Breast epithelium (tissue), 3 donors: ENCODE data around the gene TTC28.

Experiments used
- POLR2A ChIP-seq: fragments of 450-650 bp; IDR thresholded peaks from one replicate; pipeline ENCODE4 v1.6.1; 2016; ENCODE audit warnings: antibody characterized with exemption, mild to moderate bottlenecking, moderate library complexity
- POLR2AphosphoS5 ChIP-seq, 3 donors: sonication (generic); formaldehyde crosslinking; IDR thresholded peaks; one replicate each; pipeline ENCODE4 v1.6.1; 2017; ENCODE audit warnings: antibody characterized with exemption in 3 of 3
- TF ChIP-seq, protein P1 (sequence below), 3 donors: fragments of 450-650 bp; IDR thresholded peaks; one replicate each; pipeline ENCODE4 v1.5.1; 2016 to 2017; ENCODE audit warnings: antibody characterized with exemption in 3 of 3, mild to moderate bottlenecking in 3 of 3, moderate library complexity in 3 of 3

DNA sequence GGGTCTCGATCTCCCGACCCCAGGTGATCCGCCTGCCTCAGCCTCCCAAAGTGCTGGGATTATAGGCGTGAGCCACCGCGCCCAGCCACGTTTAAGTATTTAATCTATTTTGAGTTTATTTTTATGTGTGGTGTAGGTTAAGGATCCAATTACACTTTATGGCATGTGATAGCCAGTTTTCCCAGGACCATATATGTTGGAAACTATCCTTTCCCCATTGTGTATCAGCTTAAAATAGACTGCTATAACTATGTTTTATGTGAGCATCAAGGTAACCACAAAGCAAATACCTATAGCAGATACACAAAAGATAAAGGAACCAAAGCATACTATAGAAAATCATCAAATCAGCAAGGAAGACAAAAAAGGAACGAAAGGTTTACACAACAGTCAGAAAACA, 42.4 kb downstream of the TTC28 start:
- TF ChIP-seq, protein P1, sequence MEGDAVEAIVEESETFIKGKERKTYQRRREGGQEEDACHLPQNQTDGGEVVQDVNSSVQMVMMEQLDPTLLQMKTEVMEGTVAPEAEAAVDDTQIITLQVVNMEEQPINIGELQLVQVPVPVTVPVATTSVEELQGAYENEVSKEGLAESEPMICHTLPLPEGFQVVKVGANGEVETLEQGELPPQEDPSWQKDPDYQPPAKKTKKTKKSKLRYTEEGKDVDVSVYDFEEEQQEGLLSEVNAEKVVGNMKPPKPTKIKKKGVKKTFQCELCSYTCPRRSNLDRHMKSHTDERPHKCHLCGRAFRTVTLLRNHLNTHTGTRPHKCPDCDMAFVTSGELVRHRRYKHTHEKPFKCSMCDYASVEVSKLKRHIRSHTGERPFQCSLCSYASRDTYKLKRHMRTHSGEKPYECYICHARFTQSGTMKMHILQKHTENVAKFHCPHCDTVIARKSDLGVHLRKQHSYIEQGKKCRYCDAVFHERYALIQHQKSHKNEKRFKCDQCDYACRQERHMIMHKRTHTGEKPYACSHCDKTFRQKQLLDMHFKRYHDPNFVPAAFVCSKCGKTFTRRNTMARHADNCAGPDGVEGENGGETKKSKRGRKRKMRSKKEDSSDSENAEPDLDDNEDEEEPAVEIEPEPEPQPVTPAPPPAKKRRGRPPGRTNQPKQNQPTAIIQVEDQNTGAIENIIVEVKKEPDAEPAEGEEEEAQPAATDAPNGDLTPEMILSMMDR (IDR thresholded peaks at IDR 0.05): no peak
- TF ChIP-seq POLR2AphosphoS5 (IDR thresholded peaks at IDR 0.05) (no peak), POLR2A (no peak)
